PC-9 (cell line): ENCODE results near the gene MYO5C.

Experiments used
- EZH2 ChIP-seq: fragments of 200-600 bp; sonication (generic); IDR thresholded peaks from 2 replicates; pipeline ENCODE4 v1.8.0; 2017; ENCODE audit warnings: antibody characterized with exemption, low read depth
- TF ChIP-seq, protein P1 (sequence below): fragments of 200-600 bp; sonication (generic); conservative IDR thresholded peaks from 2 replicates; pipeline ENCODE4 v1.6.1; 2017; ENCODE audit warnings: mixed run types, antibody characterized with exemption, mild to moderate bottlenecking, moderate library complexity

DNA sequence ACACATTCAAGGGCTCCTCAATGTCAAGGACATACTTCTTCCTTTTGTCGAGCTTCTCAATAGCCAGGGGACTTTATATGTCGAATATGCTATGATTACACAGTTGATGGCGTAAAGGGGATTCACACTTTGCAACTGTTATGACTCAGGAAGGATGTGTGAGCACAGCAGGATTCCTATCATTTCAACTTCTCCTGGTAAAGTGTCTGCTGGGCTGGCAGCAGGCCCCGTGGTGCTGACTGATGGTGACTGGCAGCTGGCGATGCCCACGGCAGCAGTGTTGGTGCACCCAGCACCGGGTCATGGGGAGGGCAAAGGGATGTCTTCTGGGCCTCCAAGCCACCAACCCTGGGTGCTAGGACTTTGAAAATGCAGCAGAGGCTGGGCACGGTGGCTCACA, 59.6 kb downstream of the MYO5C start:
- TF ChIP-seq, protein P1, sequence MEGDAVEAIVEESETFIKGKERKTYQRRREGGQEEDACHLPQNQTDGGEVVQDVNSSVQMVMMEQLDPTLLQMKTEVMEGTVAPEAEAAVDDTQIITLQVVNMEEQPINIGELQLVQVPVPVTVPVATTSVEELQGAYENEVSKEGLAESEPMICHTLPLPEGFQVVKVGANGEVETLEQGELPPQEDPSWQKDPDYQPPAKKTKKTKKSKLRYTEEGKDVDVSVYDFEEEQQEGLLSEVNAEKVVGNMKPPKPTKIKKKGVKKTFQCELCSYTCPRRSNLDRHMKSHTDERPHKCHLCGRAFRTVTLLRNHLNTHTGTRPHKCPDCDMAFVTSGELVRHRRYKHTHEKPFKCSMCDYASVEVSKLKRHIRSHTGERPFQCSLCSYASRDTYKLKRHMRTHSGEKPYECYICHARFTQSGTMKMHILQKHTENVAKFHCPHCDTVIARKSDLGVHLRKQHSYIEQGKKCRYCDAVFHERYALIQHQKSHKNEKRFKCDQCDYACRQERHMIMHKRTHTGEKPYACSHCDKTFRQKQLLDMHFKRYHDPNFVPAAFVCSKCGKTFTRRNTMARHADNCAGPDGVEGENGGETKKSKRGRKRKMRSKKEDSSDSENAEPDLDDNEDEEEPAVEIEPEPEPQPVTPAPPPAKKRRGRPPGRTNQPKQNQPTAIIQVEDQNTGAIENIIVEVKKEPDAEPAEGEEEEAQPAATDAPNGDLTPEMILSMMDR: no peak
- TF ChIP-seq EZH2: no peak
